Keratinocyte (primary cell): ENCODE data around the gene MRTO4. TPM values are rescaled to one million over a fixed set of nuclear protein-coding genes. Genes with fewer than 3 reads are reported as not detected.

Source experiments
- DNase-seq: peaks from one replicate; pipeline ENCODE4 v3.0.0-alpha.2; 2011; ENCODE audit warnings: low read depth, missing footprints, low spot score
- FAIRE-seq: peaks from 2 replicates; lab custom pipeline; 2011; peaks lifted over from hg19 to GRCh38; lab: Jason Lieb, UNC
- H2AFZ ChIP-seq: 2 replicates; pipeline ENCODE4 v1.6.0; 2012; ENCODE audit warnings: low read length, control low read depth, inconsistent platforms; ENCODE audit not compliant: control insufficient read depth
- H3K27ac ChIP-seq: 2 replicates; pipeline ENCODE4 v1.5.1; 2011; ENCODE audit warnings: low read length; ENCODE audit not compliant: control insufficient read depth, insufficient read depth
- H3K27me3 ChIP-seq: 3 replicates; pipeline ENCODE4 v1.6.0; 2011; ENCODE audit warnings: low read length; ENCODE audit not compliant: control insufficient read depth, insufficient read depth; ENCODE audit errors: extremely low read depth
- H3K36me3 ChIP-seq, 2 experiments: 2 replicates in 1 of 2; 3 replicates in 1 of 2; pipeline ENCODE4 v1.5.1; 2011; ENCODE audit warnings: low read length in 2 of 2, mild to moderate bottlenecking in 1 of 2; ENCODE audit not compliant: control insufficient read depth in 2 of 2, insufficient read depth in 2 of 2; ENCODE audit errors: extremely low read depth in 1 of 2
- H3K4me1 ChIP-seq: 3 replicates; pipeline ENCODE4 v1.5.1; 2011; ENCODE audit warnings: low read length; ENCODE audit not compliant: control insufficient read depth, insufficient read depth; ENCODE audit errors: extremely low read depth
- H3K4me2 ChIP-seq: 3 replicates; pipeline ENCODE4 v1.6.0; 2011; ENCODE audit warnings: low read depth, low read length; ENCODE audit not compliant: control insufficient read depth, insufficient read depth; ENCODE audit errors: extremely low read depth
- H3K4me3 ChIP-seq, 3 experiments: fragments of 200-600 bp in 1 of 3; sonication (generic) in 1 of 3; 2 replicates in 2 of 3; 3 replicates in 1 of 3; pipeline ENCODE4 v1.5.1; 2011 to 2016; ENCODE audit warnings: low read length in 3 of 3, mild to moderate bottlenecking in 3 of 3, control low read depth in 2 of 3, inconsistent platforms in 1 of 3, low read depth in 1 of 3, mixed read lengths in 1 of 3, mixed run types in 1 of 3, moderate library complexity in 1 of 3; ENCODE audit not compliant: control insufficient read depth in 2 of 3, insufficient read depth in 2 of 3; ENCODE audit errors: extremely low read depth in 1 of 3
- H3K79me2 ChIP-seq: 2 replicates; pipeline ENCODE4 v1.6.0; 2012; ENCODE audit warnings: low read length; ENCODE audit not compliant: control insufficient read depth, insufficient read depth
- H3K9ac ChIP-seq: 3 replicates; pipeline ENCODE4 v1.6.0; 2011; ENCODE audit warnings: low read length; ENCODE audit not compliant: control insufficient read depth, insufficient read depth; ENCODE audit errors: extremely low read depth
- H3K9me1 ChIP-seq: 3 replicates; pipeline ENCODE4 v1.6.0; 2011; ENCODE audit warnings: low read length; ENCODE audit not compliant: control insufficient read depth, insufficient read depth; ENCODE audit errors: extremely low read depth
- H3K9me3 ChIP-seq: 2 replicates; pipeline ENCODE4 v1.5.1; 2012; ENCODE audit warnings: low read depth, low read length; ENCODE audit not compliant: control insufficient read depth
- H4K20me1 ChIP-seq: 3 replicates; pipeline ENCODE4 v1.6.0; 2011; ENCODE audit warnings: low read length; ENCODE audit not compliant: control insufficient read depth, insufficient read depth; ENCODE audit errors: extremely low read depth
- CTCF ChIP-seq, 3 experiments: IDR thresholded peaks in 1 of 3; conservative IDR thresholded peaks in 1 of 3; optimal IDR thresholded peaks in 1 of 3; 2 replicates in 2 of 3; 3 replicates in 1 of 3; pipeline versions ENCODE3 to v1.5.1; 2011; ENCODE audit warnings: low read length in 3 of 3, mild to moderate bottlenecking in 3 of 3, moderate library complexity in 2 of 3, control low read depth in 1 of 3, inconsistent platforms in 1 of 3; ENCODE audit not compliant: insufficient read depth in 2 of 3; ENCODE audit errors: extremely low read depth in 1 of 3
- EZH2 ChIP-seq: IDR thresholded peaks from one replicate; pipeline ENCODE4 v1.6.1; 2012; ENCODE audit warnings: inconsistent platforms, mild to moderate bottlenecking, low read length, moderate library complexity
- dilution Hi-C: fragments of 300-500 bp; cut with MboI; formaldehyde crosslinking; loops from one replicate; pipeline ENCODE4 v1.7.0; 2020; ENCODE audit warnings: low sequenced_read_pairs; ENCODE audit not compliant: extremely low pct_ligation_motif_present
- polyA minus RNA-seq, 3 experiments: library from RNA; depleted of rRNA, polyadenylated mRNA; stranded (reverse); fragments of >200 nt; gene quantifications; 1 replicate in 1 of 3; 2 replicates in 1 of 3; 3 replicates in 1 of 3; pipeline ENCODE4 v1.2.3, GENCODE V29; 2011
- polyA plus RNA-seq, 5 experiments: library from polyadenylated mRNA; depleted of rRNA in 3 of 5; stranded (reverse) in 3 of 5; stranded (forward) in 1 of 5; unstranded in 1 of 5; fragments of >200 nt; gene quantifications; 1 replicate in 1 of 5; 2 replicates in 3 of 5; 3 replicates in 1 of 5; pipeline versions ENCODE4 v1.2.1 to v1.2.3, GENCODE V29; 2011 to 2012; ENCODE audit warnings: missing spikeins in 2 of 5, low read depth in 1 of 5, low replicate concordance in 1 of 5

MRTO4 gene
- 35.6 to 68.1 TPM (median 50.2 TPM) in 3 replicates for polyA plus RNA-seq
- 14.1 TPM for polyA plus RNA-seq (2011; ENCODE audit: low read depth)
- polyA plus RNA-seq (2011; cell fraction: cytosol; rRNA removed), result 37.4 and 42.2 TPM in 2 replicates
- polyA plus RNA-seq (2011; cell fraction: nucleus; rRNA removed), result 30.3 and 31.9 TPM in 2 replicates
- polyA plus RNA-seq (2012; ENCODE audit: low replicate concordance), result 23.3 and 47.2 TPM in 2 replicates
- polyA minus RNA-seq, result 16.2 to 48.6 TPM (median 27.8 TPM) in 3 replicates
- 20.5 TPM for polyA minus RNA-seq (2011; cell fraction: cytosol; rRNA and poly(A)+ RNA removed)
- 6.3 and 11.1 TPM in 2 replicates for polyA minus RNA-seq (2011; cell fraction: nucleus; rRNA and poly(A)+ RNA removed)

GRCh38 chr1:19251305-19252196, at the start of gene MRTO4, which contains the start of gene EMC1:
Gene MRTO4 (plus strand): TSS chr1:19251805. CDS start chr1:19251836, 31 bp downstream.
Gene EMC1 (minus strand): TSS chr1:19251524. CDS start chr1:19251509, 15 bp downstream.
- TF ChIP-seq CTCF (optimal IDR thresholded peaks at IDR 0.05 in 1 of 3, IDR thresholded peaks at IDR 0.05 in 1 of 3, conservative IDR thresholded peaks at IDR 0.05 in 1 of 3; ENCODE audit: extremely low read depth in 1 of 3, insufficient read depth in 2 of 3, low read length in 3 of 3) (no peak), EZH2 (no peak)
- peaks cover 96% of the 10 kb centered on the region for H3K79me2 ChIP-seq
- H3K9me3 ChIP-seq, result no peaks in the 10 kb centered on the region
- peak within 1 kb of the TSS; percentile 97 for H3K9ac ChIP-seq
- H3K4me2 ChIP-seq, result peak within 1 kb of the TSS; percentile 73
- dilution Hi-C loops, result no loop called here
- peaks cover 3% of the 10 kb centered on the region for H3K9me1 ChIP-seq
- FAIRE-seq (no peak), DNase-seq (no peak)
- peaks cover 5 to 19% of the 10 kb centered on the region in 2 experiments for H3K36me3 ChIP-seq
- peak within 1 kb of the TSS; percentile 89 to 92 (median 92) for H3K4me3 ChIP-seq
- peaks cover 19% of the 10 kb centered on the region for H3K4me1 ChIP-seq
- peak within 1 kb of the TSS; percentile 89 for H3K27ac ChIP-seq
- H4K20me1 ChIP-seq, result peaks cover 10% of the 10 kb centered on the region
- H2AFZ ChIP-seq, result peak within 1 kb of the TSS; percentile 98
- H3K27me3 ChIP-seq, result no peaks in the 10 kb centered on the region

DNA sequence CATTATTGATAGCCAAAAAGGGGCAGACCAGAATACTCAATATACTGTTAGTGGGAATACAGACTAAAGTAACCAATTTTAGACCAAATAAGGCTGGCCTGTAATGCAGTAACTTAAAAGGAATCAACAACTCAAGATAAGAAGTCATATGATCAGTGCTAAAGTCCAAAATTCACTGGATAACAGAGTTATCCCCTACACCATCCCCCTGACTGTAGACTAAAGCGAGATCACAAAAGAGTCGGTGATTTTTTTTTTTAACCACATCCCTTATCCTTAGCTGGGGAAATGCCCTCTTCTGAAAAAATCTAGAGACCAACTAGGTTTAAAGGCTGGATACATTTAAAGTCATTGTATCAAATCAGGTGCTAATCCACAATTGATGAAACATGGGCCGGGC, 49.2 kb upstream of the MRTO4 start:
- no peaks in the 10 kb centered on the region for H3K9me3 ChIP-seq
- H4K20me1 ChIP-seq, result peaks cover 11% of the 10 kb centered on the region
- H3K4me3 ChIP-seq, result no peak overlapping the region
- H3K27ac ChIP-seq, result no peak overlapping the region
- DNase-seq (no peak), FAIRE-seq (no peak)
- no peak overlapping the region for H3K9ac ChIP-seq
- peaks cover 72% of the 10 kb centered on the region for H3K79me2 ChIP-seq
- H3K4me2 ChIP-seq, result no peak overlapping the region
- H3K36me3 ChIP-seq, result peaks cover 19 to 24% of the 10 kb centered on the region in 2 experiments
- H3K27me3 ChIP-seq, result no peaks in the 10 kb centered on the region
- dilution Hi-C loops, result no loop called here
- TF ChIP-seq CTCF (optimal IDR thresholded peaks at IDR 0.05 in 1 of 3, IDR thresholded peaks at IDR 0.05 in 1 of 3, conservative IDR thresholded peaks at IDR 0.05 in 1 of 3; ENCODE audit: extremely low read depth in 1 of 3, insufficient read depth in 2 of 3, low read length in 3 of 3) (no peak), EZH2 (no peak)
- no peaks in the 10 kb centered on the region for H3K9me1 ChIP-seq
- no peak overlapping the region for H2AFZ ChIP-seq
- H3K4me1 ChIP-seq, result peaks cover 18% of the 10 kb centered on the region
